Testis (tissue), 3 donors: ENCODE results near the gene ARSI. TPM values are rescaled to one million over a fixed set of nuclear protein-coding genes. Genes with fewer than 3 reads are reported as not detected.

Experiments
- DNase-seq: peaks from one replicate; pipeline ENCODE4 v3.0.0-alpha.2; 2019
- H3K27ac ChIP-seq, 2 donors: fragments of 200-600 bp; sonication (generic); one replicate each; pipeline ENCODE4 v1.5.1; 2019
- H3K27me3 ChIP-seq: fragments of 200-600 bp; sonication (generic); one replicate; pipeline ENCODE4 v1.5.1; 2019
- H3K36me3 ChIP-seq: fragments of 200-600 bp; sonication (generic); one replicate; pipeline ENCODE4 v1.5.1; 2017; ENCODE audit warnings: low read depth; ENCODE audit errors: missing control alignments
- H3K4me1 ChIP-seq: fragments of 200-600 bp; sonication (generic); one replicate; pipeline ENCODE4 v1.5.1; 2019
- H3K4me3 ChIP-seq, 2 donors: fragments of 200-600 bp; sonication (generic); one replicate each; pipeline ENCODE4 v1.5.1; 2017 to 2019
- H3K9me3 ChIP-seq: fragments of 200-600 bp; sonication (generic); one replicate; pipeline ENCODE4 v1.5.1; 2017
- POLR2A ChIP-seq: fragments of 450-650 bp; IDR thresholded peaks from one replicate; pipeline ENCODE4 v1.6.1; 2017; ENCODE audit warnings: antibody characterized with exemption, mild to moderate bottlenecking, moderate library complexity
- WGBS, 2 donors: methylation state at CpG; one replicate each; pipeline ENCODE4 v1.1.5; 2018; 5-methylcytosine and 5-hydroxymethylcytosine counted together
- intact Hi-C: fragments of 100-400 bp; cut with DNase I; formaldehyde crosslinking; loops from one replicate; pipeline ENCODE4 v1.15.1; 2023; ENCODE audit warnings: low total_unique reads
- polyA plus RNA-seq: library from polyadenylated mRNA; stranded (reverse); fragments of 350-450 nt; fragmentation: Illumina TruSeq; extraction: RNeasy Lipid Tissue Mini Kit (QIAGEN cat#74804); gene quantifications from one replicate; pipeline ENCODE4 v1.2.3, GENCODE V29; 2014; ENCODE audit warnings: low read depth, low replicate concordance; ENCODE audit not compliant: insufficient read depth
- total RNA-seq, 2 donors: library from RNA; depleted of rRNA; stranded (reverse); fragments of >200 nt; gene quantifications; one replicate each; pipeline ENCODE4 v1.2.3, GENCODE V29; 2016
- TF ChIP-seq, protein P1 (sequence below), 3 experiments: fragments of 450-650 bp in 2 of 3; fragments of 200-600 bp in 1 of 3; sonication (generic) in 1 of 3; IDR thresholded peaks; one replicate each; pipeline ENCODE4 v1.5.1; 2016 to 2019; ENCODE audit warnings: antibody characterized with exemption in 3 of 3, mild to moderate bottlenecking in 2 of 3, moderate library complexity in 1 of 3

Gene ARSI
- total and polyA plus RNA-seq, 3 donors from 2014 or later, result 0.79 to 0.93 (median 0.92) TPM

- intact Hi-C loops, result no loop called here
- H3K4me3 ChIP-seq, result no peak within 1 kb of the TSS
- 71 to 75% methylated on average over 18 to 26 of the region's 26 CpGs for WGBS, 2 donors
- DNase-seq, result no peak
- no peaks in the 10 kb centered on the region for H3K36me3 ChIP-seq
- TF ChIP-seq, protein P1, sequence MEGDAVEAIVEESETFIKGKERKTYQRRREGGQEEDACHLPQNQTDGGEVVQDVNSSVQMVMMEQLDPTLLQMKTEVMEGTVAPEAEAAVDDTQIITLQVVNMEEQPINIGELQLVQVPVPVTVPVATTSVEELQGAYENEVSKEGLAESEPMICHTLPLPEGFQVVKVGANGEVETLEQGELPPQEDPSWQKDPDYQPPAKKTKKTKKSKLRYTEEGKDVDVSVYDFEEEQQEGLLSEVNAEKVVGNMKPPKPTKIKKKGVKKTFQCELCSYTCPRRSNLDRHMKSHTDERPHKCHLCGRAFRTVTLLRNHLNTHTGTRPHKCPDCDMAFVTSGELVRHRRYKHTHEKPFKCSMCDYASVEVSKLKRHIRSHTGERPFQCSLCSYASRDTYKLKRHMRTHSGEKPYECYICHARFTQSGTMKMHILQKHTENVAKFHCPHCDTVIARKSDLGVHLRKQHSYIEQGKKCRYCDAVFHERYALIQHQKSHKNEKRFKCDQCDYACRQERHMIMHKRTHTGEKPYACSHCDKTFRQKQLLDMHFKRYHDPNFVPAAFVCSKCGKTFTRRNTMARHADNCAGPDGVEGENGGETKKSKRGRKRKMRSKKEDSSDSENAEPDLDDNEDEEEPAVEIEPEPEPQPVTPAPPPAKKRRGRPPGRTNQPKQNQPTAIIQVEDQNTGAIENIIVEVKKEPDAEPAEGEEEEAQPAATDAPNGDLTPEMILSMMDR (IDR thresholded peaks at IDR 0.05), result no peak
- no peak for TF ChIP-seq POLR2A
- H3K27me3 ChIP-seq, result no peaks in the 10 kb centered on the region
- H3K4me1 ChIP-seq, result no peaks in the 10 kb centered on the region
- H3K27ac ChIP-seq, result no peak within 1 kb of the TSS
- H3K9me3 ChIP-seq, result no peaks in the 10 kb centered on the region
Observed at GRCh38 chr5:150289551-150290390, 12.9 kb downstream of the ARSI start, which contains the start of gene CAMK2A. CAMK2A (minus strand) TSS chr5:150289773; CDS start chr5:150289625, 148 bp downstream.

DNA sequence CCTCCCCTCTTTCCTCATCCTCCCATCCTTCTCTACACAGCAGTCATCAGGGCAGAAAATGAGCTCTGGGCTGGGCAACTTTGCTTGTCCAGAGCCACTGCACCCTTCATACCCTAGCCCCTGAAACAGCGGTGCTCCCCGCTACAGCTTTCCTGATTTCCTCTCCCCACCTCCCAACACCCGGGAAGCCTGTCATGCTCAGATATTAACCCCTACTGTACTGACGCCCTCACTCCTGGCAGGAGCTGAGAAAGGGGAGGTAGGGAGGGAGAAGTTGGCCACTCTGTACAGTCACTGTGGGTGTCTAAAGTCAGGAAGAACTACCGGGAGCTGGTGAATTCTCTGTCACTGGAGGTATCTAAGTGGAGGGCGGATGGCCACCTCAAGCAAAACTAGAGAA is 13.9 kb downstream of the ARSI start:
- 68 to 72% methylated on average over 6 of the region's 6 CpGs for WGBS, 2 donors
- H3K4me1 ChIP-seq, result peaks cover 9% of the 10 kb centered on the region

GRCh38 chr5:150288361-150288760 is 14.3 kb downstream of the ARSI start:
- no peak overlapping the region for H3K27ac ChIP-seq
- no peaks in the 10 kb centered on the region for H3K36me3 ChIP-seq
- intact Hi-C loops, result no loop called here
- H3K9me3 ChIP-seq, result no peaks in the 10 kb centered on the region
- WGBS, 2 donors, result 92 to 96% methylated on average over 4 of the region's 4 CpGs
- DNase-seq, result no peak
- TF ChIP-seq, protein P1 (IDR thresholded peaks at IDR 0.05), result no peak
- TF ChIP-seq POLR2A, result no peak
- H3K4me3 ChIP-seq, result no peak overlapping the region
- peaks cover 9% of the 10 kb centered on the region for H3K4me1 ChIP-seq
- H3K27me3 ChIP-seq, result no peaks in the 10 kb centered on the region

More for the DNA sequence above, 13.9 kb downstream of the ARSI start:
- Histone ChIP-seq H3K9me3 (no peaks in the 10 kb centered on the region), H3K27me3 (no peaks in the 10 kb centered on the region), H3K27ac (no peak overlapping the region), H3K36me3 (no peaks in the 10 kb centered on the region), H3K4me3 (no peak overlapping the region)
- TF ChIP-seq, protein P1 (IDR thresholded peaks at IDR 0.05), result no peak
- no peak for TF ChIP-seq POLR2A
- intact Hi-C loops, result no loop called here
- DNase-seq, result no peak

- TF ChIP-seq POLR2A, result no peak
- TF ChIP-seq, protein P1 (IDR thresholded peaks at IDR 0.05), result peak in 1 of 3 experiments; percentile 32
- Histone ChIP-seq H3K27ac (no peak overlapping the region), H3K9me3 (no peaks in the 10 kb centered on the region), H3K4me3 (no peak overlapping the region), H3K36me3 (no peaks in the 10 kb centered on the region), H3K27me3 (no peaks in the 10 kb centered on the region), H3K4me1 (peaks cover 14% of the 10 kb centered on the region)
- WGBS, 2 donors, result 77% methylated on average over 3 to 5 of the region's 5 CpGs
- intact Hi-C loops, result no loop called here
- peak; percentile 43 for DNase-seq
Observed at GRCh38 chr5:150286820-150287219, 15.9 kb downstream of the ARSI start.
